ENCODE data around the gene GBE1. TPM values are rescaled to one million over a fixed set of nuclear protein-coding genes. Genes with fewer than 3 reads are reported as not detected.

The GBE1 gene
- polyA plus RNA-seq, 1 of the 3 experiments (the other 2 are of a cell fraction) = 14.2 TPM

- TF ChIP-seq TAF1 (IDR thresholded peaks at IDR 0.05; ENCODE audit: borderline replicate concordance, low read depth, low read length) = no peak
- TF ChIP-seq, protein P1, sequence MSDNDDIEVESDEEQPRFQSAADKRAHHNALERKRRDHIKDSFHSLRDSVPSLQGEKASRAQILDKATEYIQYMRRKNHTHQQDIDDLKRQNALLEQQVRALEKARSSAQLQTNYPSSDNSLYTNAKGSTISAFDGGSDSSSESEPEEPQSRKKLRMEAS (IDR thresholded peaks at IDR 0.05; ENCODE audit: low read depth) = no peak
Measured at GRCh38 chr3:81663114-81663513, 98.3 kb downstream of the GBE1 start (continued).

- WGBS (ENCODE audit: low lambda C conversion rate) = 86% methylated on average over 1 of the region's 1 CpG
- peaks cover 23% of the 10 kb centered on the region for H3K79me2 ChIP-seq (ENCODE audit: insufficient read depth)
Measured at GRCh38 chr3:81660036-81660435, 101.4 kb downstream of the GBE1 start.

More at GRCh38 chr3:81660036-81660435, 101.4 kb downstream of the GBE1 start:
- Histone ChIP-seq H3K27me3 (ENCODE audit: insufficient read depth) (no peaks in the 10 kb centered on the region), H3F3A (replicated peaks; ENCODE audit: insufficient read depth) (no peaks in the 10 kb centered on the region), H3K4me1 (ENCODE audit: control insufficient read depth in 1 of 2, insufficient read depth in 2 of 2, low read depth in 1 of 2, low read length in 1 of 2) (peaks cover 0 to 3% of the 10 kb centered on the region in 2 experiments; a peak in 1 of 4 replicates), H3K27ac (ENCODE audit: low read depth in 2 of 2, low read length in 1 of 2) (no peak overlapping the region), H3K9me3 (no peaks in the 10 kb centered on the region), H3K9ac (no peak overlapping the region), H3K36me3 (replicated peaks in 1 of 2; ENCODE audit: control insufficient read depth in 1 of 2, insufficient read depth in 2 of 2, low read length in 1 of 2) (no peaks in the 10 kb centered on the region), H3K4me2 (no peak overlapping the region), H3K4me3 (ENCODE audit: low read depth in 2 of 2, low read length in 1 of 2) (no peak overlapping the region), H4K20me1 (ENCODE audit: insufficient read depth) (no peaks in the 10 kb centered on the region), H2AFZ (ENCODE audit: low read depth) (no peak overlapping the region), H3K9me2 (no peaks in the 10 kb centered on the region)
- TF ChIP-seq EP300 (IDR thresholded peaks at IDR 0.05; ENCODE audit: borderline replicate concordance in 1 of 2, low read depth in 1 of 2, low read length in 1 of 2) (no peak), ELF1 (IDR thresholded peaks at IDR 0.05) (no peak), RCOR1 (IDR thresholded peaks at IDR 0.05; ENCODE audit: low read length) (no peak), RAD21 (IDR thresholded peaks at IDR 0.05; ENCODE audit: low read length) (no peak), MEF2A (IDR thresholded peaks at IDR 0.05; ENCODE audit: borderline replicate concordance, low read depth) (no peak), RFX5 (IDR thresholded peaks at IDR 0.05; ENCODE audit: low read length) (no peak), PBX3 (IDR thresholded peaks at IDR 0.05) (no peak), FOXJ3 (CRISPR knock-in tag; IDR thresholded peaks at IDR 0.05) (no peak), TCF12 (IDR thresholded peaks at IDR 0.05) (no peak), RXRA (IDR thresholded peaks at IDR 0.05; ENCODE audit: borderline replicate concordance, low read depth) (no peak), JUND (IDR thresholded peaks at IDR 0.05) (no peak), MXI1 (IDR thresholded peaks at IDR 0.05; ENCODE audit: low read depth, low read length) (no peak)
- TF ChIP-seq, protein P2, sequence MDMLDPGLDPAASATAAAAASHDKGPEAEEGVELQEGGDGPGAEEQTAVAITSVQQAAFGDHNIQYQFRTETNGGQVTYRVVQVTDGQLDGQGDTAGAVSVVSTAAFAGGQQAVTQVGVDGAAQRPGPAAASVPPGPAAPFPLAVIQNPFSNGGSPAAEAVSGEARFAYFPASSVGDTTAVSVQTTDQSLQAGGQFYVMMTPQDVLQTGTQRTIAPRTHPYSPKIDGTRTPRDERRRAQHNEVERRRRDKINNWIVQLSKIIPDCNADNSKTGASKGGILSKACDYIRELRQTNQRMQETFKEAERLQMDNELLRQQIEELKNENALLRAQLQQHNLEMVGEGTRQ (IDR thresholded peaks at IDR 0.05; ENCODE audit: borderline replicate concordance, low read depth, low read length) = no peak
- TF ChIP-seq, protein P3, sequence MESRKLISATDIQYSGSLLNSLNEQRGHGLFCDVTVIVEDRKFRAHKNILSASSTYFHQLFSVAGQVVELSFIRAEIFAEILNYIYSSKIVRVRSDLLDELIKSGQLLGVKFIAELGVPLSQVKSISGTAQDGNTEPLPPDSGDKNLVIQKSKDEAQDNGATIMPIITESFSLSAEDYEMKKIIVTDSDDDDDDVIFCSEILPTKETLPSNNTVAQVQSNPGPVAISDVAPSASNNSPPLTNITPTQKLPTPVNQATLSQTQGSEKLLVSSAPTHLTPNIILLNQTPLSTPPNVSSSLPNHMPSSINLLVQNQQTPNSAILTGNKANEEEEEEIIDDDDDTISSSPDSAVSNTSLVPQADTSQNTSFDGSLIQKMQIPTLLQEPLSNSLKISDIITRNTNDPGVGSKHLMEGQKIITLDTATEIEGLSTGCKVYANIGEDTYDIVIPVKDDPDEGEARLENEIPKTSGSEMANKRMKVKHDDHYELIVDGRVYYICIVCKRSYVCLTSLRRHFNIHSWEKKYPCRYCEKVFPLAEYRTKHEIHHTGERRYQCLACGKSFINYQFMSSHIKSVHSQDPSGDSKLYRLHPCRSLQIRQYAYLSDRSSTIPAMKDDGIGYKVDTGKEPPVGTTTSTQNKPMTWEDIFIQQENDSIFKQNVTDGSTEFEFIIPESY (IDR thresholded peaks at IDR 0.05; ENCODE audit: borderline replicate concordance, low read depth) = no peak
- CTCF ChIA-PET = no interaction called here
- DNase-seq = no peak
- POLR2A ChIA-PET = no interaction called here
